Kidney epithelial cell (primary cell): Measurements from ENCODE around the gene BOLA3. TPM values are rescaled to one million over a fixed set of nuclear protein-coding genes. Genes with fewer than 3 reads are reported as not detected.

Experiments
- DNase-seq: peaks from one replicate; pipeline ENCODE4 v3.0.0-alpha.2; 2010; ENCODE audit warnings: low read depth
- H3K27me3 ChIP-seq: 2 replicates; pipeline ENCODE4 v1.6.0; 2011; ENCODE audit warnings: low read length; ENCODE audit not compliant: control insufficient read depth, insufficient read depth
- H3K36me3 ChIP-seq: 2 replicates; pipeline ENCODE4 v1.5.1; 2011; ENCODE audit warnings: low read length; ENCODE audit not compliant: control insufficient read depth, insufficient read depth
- H3K4me3 ChIP-seq: 2 replicates; pipeline ENCODE4 v1.5.1; 2011; ENCODE audit warnings: low read depth, mild to moderate bottlenecking, control low read depth, low read length
- CTCF ChIP-seq: IDR thresholded peaks from 2 replicates; pipeline ENCODE4 v1.5.1; 2011; ENCODE audit warnings: mild to moderate bottlenecking, moderate library complexity, low read length, control low read depth, inconsistent platforms; ENCODE audit not compliant: insufficient read depth, poor library complexity, severe bottlenecking
- total RNA-seq: library from RNA; depleted of rRNA; stranded (reverse); fragments of >200 nt; gene quantifications from 2 replicates; pipeline ENCODE4 v1.2.3, GENCODE V29; 2015

BOLA3 gene
- total RNA-seq, 1 donor from 2014 or later = 78.8 TPM

- no peak for DNase-seq
- TF ChIP-seq CTCF = no peak
- Histone ChIP-seq H3K36me3 (peaks cover 1% of the 10 kb centered on the region), H3K27me3 (no peaks in the 10 kb centered on the region), H3K4me3 (no peak overlapping the region)
Observed at GRCh38 chr2:74086021-74086420, 61.7 kb downstream of the BOLA3 start.

Other genes starting within 250 kb of the BOLA3 start
- gene DGUOK, start 221.0 kb downstream of the BOLA3 start, total RNA-seq = 66.8 and 71.3 TPM in 2 replicates
- 11.0 and 13.7 TPM in 2 replicates for gene TET3, start 163.0 kb downstream of the BOLA3 start, total RNA-seq
- 102 and 120 TPM in 2 replicates for gene MOB1A, start 31.0 kb upstream of the BOLA3 start, total RNA-seq
- gene MTHFD2, start 50.7 kb upstream of the BOLA3 start, total RNA-seq = 157 and 173 TPM in 2 replicates
- 1.2 and 1.8 TPM in 2 replicates for gene SLC4A5, start 195.5 kb upstream of the BOLA3 start, total RNA-seq
- gene DCTN1, start 232.4 kb upstream of the BOLA3 start, total RNA-seq = 124 and 129 TPM in 2 replicates